Loucy (cell line): ENCODE data around the gene PI4KA.

ENCODE experiments used
- EZH2phosphoT487 ChIP-seq: fragments of 200-600 bp; IDR thresholded peaks from 2 replicates; pipeline ENCODE4 v1.6.1; 2018; ENCODE audit warnings: antibody characterized with exemption, mild to moderate bottlenecking, moderate library complexity, borderline replicate concordance
- TF ChIP-seq, protein P1 (sequence below): fragments of 200-600 bp; sonication (generic); conservative IDR thresholded peaks from 2 replicates; pipeline ENCODE4 v1.5.1; 2014; ENCODE audit warnings: mild to moderate bottlenecking, antibody characterized with exemption, low read length

GRCh38 chr22:20802452-20802851 is 56.2 kb downstream of the PI4KA start:
- TF ChIP-seq, protein P1, sequence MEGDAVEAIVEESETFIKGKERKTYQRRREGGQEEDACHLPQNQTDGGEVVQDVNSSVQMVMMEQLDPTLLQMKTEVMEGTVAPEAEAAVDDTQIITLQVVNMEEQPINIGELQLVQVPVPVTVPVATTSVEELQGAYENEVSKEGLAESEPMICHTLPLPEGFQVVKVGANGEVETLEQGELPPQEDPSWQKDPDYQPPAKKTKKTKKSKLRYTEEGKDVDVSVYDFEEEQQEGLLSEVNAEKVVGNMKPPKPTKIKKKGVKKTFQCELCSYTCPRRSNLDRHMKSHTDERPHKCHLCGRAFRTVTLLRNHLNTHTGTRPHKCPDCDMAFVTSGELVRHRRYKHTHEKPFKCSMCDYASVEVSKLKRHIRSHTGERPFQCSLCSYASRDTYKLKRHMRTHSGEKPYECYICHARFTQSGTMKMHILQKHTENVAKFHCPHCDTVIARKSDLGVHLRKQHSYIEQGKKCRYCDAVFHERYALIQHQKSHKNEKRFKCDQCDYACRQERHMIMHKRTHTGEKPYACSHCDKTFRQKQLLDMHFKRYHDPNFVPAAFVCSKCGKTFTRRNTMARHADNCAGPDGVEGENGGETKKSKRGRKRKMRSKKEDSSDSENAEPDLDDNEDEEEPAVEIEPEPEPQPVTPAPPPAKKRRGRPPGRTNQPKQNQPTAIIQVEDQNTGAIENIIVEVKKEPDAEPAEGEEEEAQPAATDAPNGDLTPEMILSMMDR: no peak
- TF ChIP-seq EZH2phosphoT487: no peak
